Neural progenitor cell (in vitro differentiated cells): Measurements from ENCODE around the gene YTHDF1. TPM values are rescaled to one million over a fixed set of nuclear protein-coding genes. Genes with fewer than 3 reads are reported as not detected.

Experiments
- DNase-seq: peaks from one replicate; pipeline ENCODE4 v3.0.0-alpha.2; 2016; ENCODE audit warnings: low spot score
- H2AFZ ChIP-seq: fragments of 200-600 bp; sonication (generic); replicated peaks from 2 replicates; pipeline ENCODE4 v1.6.1; 2016; ENCODE audit warnings: antibody characterized with exemption
- H3F3A ChIP-seq: fragments of 200-600 bp; sonication (generic); 2 replicates; pipeline ENCODE4 v1.6.1; 2016; ENCODE audit warnings: antibody characterized with exemption, low read depth
- H3K27ac ChIP-seq: fragments of 200-600 bp; sonication (generic); 2 replicates; pipeline ENCODE4 v1.5.1; 2016; ENCODE audit warnings: mild to moderate bottlenecking
- H3K27me3 ChIP-seq: fragments of 200-600 bp; sonication (generic); 2 replicates; pipeline ENCODE4 v1.6.1; 2016; ENCODE audit warnings: mild to moderate bottlenecking, moderate library complexity
- H3K36me3 ChIP-seq: fragments of 200-600 bp; sonication (generic); 2 replicates; pipeline ENCODE4 v1.5.1; 2016
- H3K4me1 ChIP-seq: fragments of 200-600 bp; sonication (generic); 2 replicates; pipeline ENCODE4 v1.6.1; 2016; ENCODE audit warnings: mixed run types
- H3K4me2 ChIP-seq: fragments of 200-600 bp; sonication (generic); 2 replicates; pipeline ENCODE4 v1.6.1; 2016
- H3K4me3 ChIP-seq: fragments of 200-600 bp; sonication (generic); 2 replicates; pipeline ENCODE4 v1.5.1; 2016
- H3K79me2 ChIP-seq: fragments of 200-600 bp; sonication (generic); 2 replicates; pipeline ENCODE4 v1.6.1; 2016; ENCODE audit warnings: low read depth
- H3K9ac ChIP-seq: fragments of 200-600 bp; sonication (generic); 2 replicates; pipeline ENCODE4 v1.6.1; 2016
- H3K9me3 ChIP-seq: fragments of 200-600 bp; sonication (generic); 2 replicates; pipeline ENCODE4 v1.5.1; 2016; ENCODE audit warnings: low read depth
- H4K20me1 ChIP-seq: fragments of 200-600 bp; sonication (generic); 2 replicates; pipeline ENCODE4 v1.6.1; 2016; ENCODE audit warnings: low read depth
- H3K27ac Mint-ChIP-seq: 3 replicates; pipeline ENCODE4 v1.8.0; 2021; ENCODE audit warnings: mixed read lengths
- H3K27me3 Mint-ChIP-seq: 2 replicates; pipeline ENCODE4 v1.8.0; 2022; ENCODE audit warnings: low read depth, mild to moderate bottlenecking, inconsistent platforms, moderate library complexity, mixed read lengths; ENCODE audit not compliant: insufficient read depth
- H3K36me3 Mint-ChIP-seq: 3 replicates; pipeline ENCODE4 v1.8.0; 2021; ENCODE audit warnings: mixed read lengths
- H3K4me1 Mint-ChIP-seq: 3 replicates; pipeline ENCODE4 v1.8.0; 2021; ENCODE audit warnings: mixed read lengths
- H3K4me3 Mint-ChIP-seq: 3 replicates; pipeline ENCODE4 v1.8.0; 2021; ENCODE audit warnings: mild to moderate bottlenecking, moderate library complexity, mixed read lengths
- H3K9me3 Mint-ChIP-seq: 3 replicates; pipeline ENCODE4 v1.8.0; 2020; ENCODE audit warnings: mixed read lengths
- EZH2 ChIP-seq: fragments of 200-600 bp; sonication (generic); IDR thresholded peaks from 2 replicates; pipeline ENCODE4 v1.6.1; 2017; ENCODE audit warnings: antibody characterized with exemption, mild to moderate bottlenecking, moderate library complexity
- EZH2phosphoT487 ChIP-seq: fragments of 200-600 bp; sonication (generic); IDR thresholded peaks from 2 replicates; pipeline ENCODE4 v1.6.1; 2017; ENCODE audit warnings: antibody characterized with exemption
- total RNA-seq: library from RNA; depleted of rRNA; stranded (reverse); fragments of >200 nt; gene quantifications from 2 replicates; pipeline ENCODE4 v1.2.3, GENCODE V29; 2015; ENCODE audit warnings: low replicate concordance
- TF ChIP-seq, protein P1 (sequence below): fragments of 200-600 bp; sonication (generic); IDR thresholded peaks from 2 replicates; pipeline ENCODE4 v1.5.1; 2017; ENCODE audit warnings: antibody characterized with exemption, mild to moderate bottlenecking

YTHDF1 gene
- total RNA-seq, 1 donor from 2014 or later, result 28.1 TPM

DNA sequence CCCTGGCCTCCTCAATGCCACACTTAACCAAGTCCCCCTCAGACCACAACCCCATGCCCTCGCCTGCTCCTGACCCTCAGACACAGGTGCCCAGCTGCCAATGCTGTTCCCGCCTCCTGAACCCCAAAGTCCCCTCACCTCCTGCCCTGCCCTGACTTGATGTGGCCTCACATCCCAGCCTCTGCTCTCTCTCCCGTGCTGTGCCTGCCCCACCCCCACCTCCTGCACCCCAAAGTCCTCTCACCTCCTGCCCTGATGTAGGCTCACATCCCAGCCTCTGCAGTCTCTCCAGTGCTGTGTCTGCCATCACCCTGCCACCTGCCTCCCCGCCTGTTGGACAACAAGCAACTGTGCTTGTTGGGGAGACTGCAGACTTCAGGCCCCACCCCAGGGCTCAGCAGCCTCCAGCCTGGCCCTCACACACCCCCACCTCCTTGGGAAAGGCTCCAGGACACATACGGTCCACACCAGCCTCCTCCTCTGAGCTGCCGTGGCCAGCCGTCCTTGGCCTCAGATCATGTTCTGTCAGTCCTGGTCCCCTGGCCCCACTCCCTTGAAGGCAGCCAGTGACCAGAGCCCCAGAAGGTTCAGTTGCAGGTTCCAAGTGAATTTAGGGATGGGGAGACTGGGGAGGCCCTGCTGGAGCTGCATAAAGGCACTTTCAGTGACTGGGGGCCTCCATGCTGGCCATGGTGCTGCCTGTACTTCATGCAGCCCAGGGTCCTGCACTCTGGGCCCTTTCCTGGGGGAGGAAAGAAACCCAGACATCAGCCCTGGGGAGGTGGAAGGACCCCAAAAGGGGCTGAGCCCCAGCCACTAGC, 28.4 kb downstream of the YTHDF1 start:
- Histone ChIP-seq H3K27ac (no peak overlapping the region), H3K4me2 (no peak overlapping the region), H3K36me3 (no peaks in the 10 kb centered on the region), H3K4me3 (no peak overlapping the region), H3F3A (peaks cover 18% of the 10 kb centered on the region), H3K9ac (no peak overlapping the region), H3K27me3 (no peaks in the 10 kb centered on the region), H4K20me1 (peaks cover 10% of the 10 kb centered on the region), H3K9me3 (no peaks in the 10 kb centered on the region), H2AFZ (no peak overlapping the region), H3K4me1 (no peaks in the 10 kb centered on the region), H3K79me2 (no peaks in the 10 kb centered on the region)
- peak overlapping the region; percentile 42 for H3K27ac Mint-ChIP-seq
- H3K36me3 Mint-ChIP-seq, result no peaks in the 10 kb centered on the region
- no peak for DNase-seq
- no peaks in the 10 kb centered on the region for H3K9me3 Mint-ChIP-seq
- H3K27me3 Mint-ChIP-seq, result peaks cover 16% of the 10 kb centered on the region
- TF ChIP-seq EZH2phosphoT487 (no peak), EZH2 (no peak)
- TF ChIP-seq, protein P1, sequence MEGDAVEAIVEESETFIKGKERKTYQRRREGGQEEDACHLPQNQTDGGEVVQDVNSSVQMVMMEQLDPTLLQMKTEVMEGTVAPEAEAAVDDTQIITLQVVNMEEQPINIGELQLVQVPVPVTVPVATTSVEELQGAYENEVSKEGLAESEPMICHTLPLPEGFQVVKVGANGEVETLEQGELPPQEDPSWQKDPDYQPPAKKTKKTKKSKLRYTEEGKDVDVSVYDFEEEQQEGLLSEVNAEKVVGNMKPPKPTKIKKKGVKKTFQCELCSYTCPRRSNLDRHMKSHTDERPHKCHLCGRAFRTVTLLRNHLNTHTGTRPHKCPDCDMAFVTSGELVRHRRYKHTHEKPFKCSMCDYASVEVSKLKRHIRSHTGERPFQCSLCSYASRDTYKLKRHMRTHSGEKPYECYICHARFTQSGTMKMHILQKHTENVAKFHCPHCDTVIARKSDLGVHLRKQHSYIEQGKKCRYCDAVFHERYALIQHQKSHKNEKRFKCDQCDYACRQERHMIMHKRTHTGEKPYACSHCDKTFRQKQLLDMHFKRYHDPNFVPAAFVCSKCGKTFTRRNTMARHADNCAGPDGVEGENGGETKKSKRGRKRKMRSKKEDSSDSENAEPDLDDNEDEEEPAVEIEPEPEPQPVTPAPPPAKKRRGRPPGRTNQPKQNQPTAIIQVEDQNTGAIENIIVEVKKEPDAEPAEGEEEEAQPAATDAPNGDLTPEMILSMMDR, result no peak
- H3K4me1 Mint-ChIP-seq, result peaks cover 8% of the 10 kb centered on the region
- no peak overlapping the region for H3K4me3 Mint-ChIP-seq

DNA sequence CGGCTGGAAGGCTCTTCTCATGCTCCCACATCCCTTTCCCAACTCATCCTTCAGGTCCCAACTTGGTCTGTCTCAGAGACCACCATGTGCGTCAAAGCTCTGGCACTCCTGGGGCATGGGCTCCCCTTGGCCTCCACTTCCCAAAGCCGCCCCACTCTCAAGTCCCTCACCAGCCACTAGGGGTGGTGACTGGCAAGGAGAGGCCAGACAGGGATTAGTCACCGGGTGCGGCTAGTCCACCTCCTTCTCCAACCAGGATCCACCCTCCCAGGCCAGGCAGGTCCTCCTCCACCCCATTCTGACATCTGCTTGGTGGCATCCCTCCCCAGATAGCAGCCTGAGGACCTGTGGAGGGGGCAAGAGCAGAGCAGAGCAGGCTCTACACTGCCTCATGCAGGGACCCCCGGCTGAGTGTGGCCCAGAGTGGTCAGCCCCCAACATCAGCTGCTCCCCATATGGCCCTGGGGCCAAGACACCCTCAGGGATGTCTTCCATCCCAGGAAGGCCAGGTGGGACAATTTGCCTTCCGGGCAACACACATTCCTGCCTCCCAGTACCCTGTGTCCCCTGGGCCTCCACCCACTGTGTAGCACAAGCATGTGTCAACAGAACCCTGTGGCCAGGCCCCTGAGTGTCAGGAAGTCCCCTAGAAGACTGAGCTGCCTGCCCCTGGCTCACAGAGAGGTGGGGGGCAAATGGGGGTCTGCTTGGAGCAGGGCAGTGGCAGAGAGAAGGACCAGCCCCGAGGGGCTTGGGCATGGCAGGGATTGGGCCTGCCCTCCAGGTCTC, 29.2 kb downstream of the YTHDF1 start:
- H2AFZ ChIP-seq, result no peak overlapping the region
- TF ChIP-seq, protein P1, result no peak
- no peak for TF ChIP-seq EZH2
- TF ChIP-seq EZH2phosphoT487, result no peak

DNA sequence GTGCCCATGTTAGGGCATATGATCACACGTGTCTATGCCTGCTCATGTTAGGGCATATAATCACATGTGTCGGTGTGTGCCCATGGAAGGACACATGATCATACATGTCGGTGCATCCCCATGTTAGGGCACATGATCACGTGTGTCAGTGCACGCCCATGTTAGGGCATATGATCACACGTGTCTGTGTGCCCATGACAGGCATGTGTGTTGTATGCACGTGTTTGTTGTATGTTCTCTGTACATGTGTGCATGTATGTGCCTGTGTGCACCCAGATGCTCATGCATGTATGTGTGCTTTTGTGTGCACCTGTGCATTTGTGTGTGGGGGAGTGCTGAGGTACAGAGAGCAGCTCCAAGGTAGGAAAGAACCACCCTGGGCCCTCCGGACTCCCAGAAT, 29.8 kb downstream of the YTHDF1 start:
- H3K4me1 ChIP-seq, result no peaks in the 10 kb centered on the region
- no peaks in the 10 kb centered on the region for H3K79me2 ChIP-seq
- Mint-ChIP-seq H3K27ac (no peak overlapping the region), H3K9me3 (no peaks in the 10 kb centered on the region), H3K27me3 (peaks cover 15% of the 10 kb centered on the region), H3K4me3 (no peak overlapping the region), H3K36me3 (no peaks in the 10 kb centered on the region), H3K4me1 (peaks cover 22% of the 10 kb centered on the region)
- no peaks in the 10 kb centered on the region for H3K36me3 ChIP-seq
- no peak overlapping the region for H3K9ac ChIP-seq
- H3F3A ChIP-seq, result peaks cover 18% of the 10 kb centered on the region
- DNase-seq, result no peak
- H3K27me3 ChIP-seq, result no peaks in the 10 kb centered on the region
- no peak overlapping the region for H3K27ac ChIP-seq
- TF ChIP-seq EZH2, result no peak
- TF ChIP-seq, protein P1, result no peak
- no peak for TF ChIP-seq EZH2phosphoT487
- H3K4me2 ChIP-seq, result no peak overlapping the region
- no peak overlapping the region for H3K4me3 ChIP-seq
- no peak overlapping the region for H2AFZ ChIP-seq
- no peaks in the 10 kb centered on the region for H3K9me3 ChIP-seq
- peaks cover 11% of the 10 kb centered on the region for H4K20me1 ChIP-seq

More for the DNA sequence above, 29.2 kb downstream of the YTHDF1 start:
- Histone ChIP-seq H3F3A (peaks cover 18% of the 10 kb centered on the region), H3K4me1 (no peaks in the 10 kb centered on the region), H3K79me2 (no peaks in the 10 kb centered on the region), H3K9me3 (no peaks in the 10 kb centered on the region), H3K9ac (no peak overlapping the region), H3K27me3 (no peaks in the 10 kb centered on the region), H3K36me3 (no peaks in the 10 kb centered on the region), H3K4me2 (no peak overlapping the region), H4K20me1 (peaks cover 11% of the 10 kb centered on the region), H3K4me3 (no peak overlapping the region), H3K27ac (no peak overlapping the region)
- Mint-ChIP-seq H3K27ac (no peak overlapping the region), H3K36me3 (no peaks in the 10 kb centered on the region), H3K9me3 (no peaks in the 10 kb centered on the region), H3K4me3 (no peak overlapping the region), H3K4me1 (peaks cover 15% of the 10 kb centered on the region), H3K27me3 (peaks cover 15% of the 10 kb centered on the region)
- no peak for DNase-seq
